Endometrial microvascular endothelial cells (primary cell): ENCODE measurements around the gene NFIX. TPM values are rescaled to one million over a fixed set of nuclear protein-coding genes. Genes with fewer than 3 reads are reported as not detected.

ENCODE experiments used
- in situ Hi-C: cut with HindIII; loops from 2 replicates; pipeline ENCODE4 v1.10.0; 2017; ENCODE audit warnings: low sequenced_read_pairs, low pct_unique_long_range_greater_than_20kb; ENCODE audit errors: inconsistent ontology term
- total RNA-seq: library from RNA; depleted of rRNA; stranded (reverse); fragments of >200 nt; gene quantifications from one replicate; pipeline ENCODE4 v1.2.3, GENCODE V29; 2015; ENCODE audit errors: inconsistent ontology term

The NFIX gene
- total RNA-seq, 1 donor from 2014 or later, result 7.9 TPM

- in situ Hi-C loops, result no loop called here
Measured at GRCh38 chr19:13093407-13094105, 98.3 kb downstream of the NFIX start.

- in situ Hi-C loops, result no loop called here
Measured at GRCh38 chr19:13094106-13094504, 98.8 kb downstream of the NFIX start.

- in situ Hi-C loops, result no loop called here
Measured at GRCh38 chr19:13094771-13095392, 99.6 kb downstream of the NFIX start.

DNA sequence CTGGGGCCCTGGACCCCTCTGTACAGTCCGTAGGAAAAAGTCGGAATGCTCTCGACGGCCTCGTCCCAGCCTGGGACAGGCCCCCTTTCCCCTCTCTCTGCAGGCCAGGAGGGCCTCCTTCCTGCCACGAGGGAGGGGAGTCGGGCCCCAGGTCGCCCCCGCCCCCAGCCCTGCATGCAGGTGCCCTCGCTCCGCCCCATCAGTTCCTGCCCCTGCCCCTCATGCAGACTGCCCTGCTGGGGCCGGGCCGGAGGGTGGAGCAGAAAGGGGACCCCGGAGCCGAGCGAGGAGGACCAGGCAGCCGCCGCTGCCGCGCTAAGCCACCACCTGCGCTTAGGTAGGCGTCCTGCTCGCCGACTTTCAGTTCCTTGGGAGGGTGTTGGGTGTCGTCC is 100.1 kb downstream of the NFIX start:
- in situ Hi-C loops, result no loop called here

- in situ Hi-C loops, result no loop called here
Measured at GRCh38 chr19:13095934-13096927, 101.0 kb downstream of the NFIX start.

DNA sequence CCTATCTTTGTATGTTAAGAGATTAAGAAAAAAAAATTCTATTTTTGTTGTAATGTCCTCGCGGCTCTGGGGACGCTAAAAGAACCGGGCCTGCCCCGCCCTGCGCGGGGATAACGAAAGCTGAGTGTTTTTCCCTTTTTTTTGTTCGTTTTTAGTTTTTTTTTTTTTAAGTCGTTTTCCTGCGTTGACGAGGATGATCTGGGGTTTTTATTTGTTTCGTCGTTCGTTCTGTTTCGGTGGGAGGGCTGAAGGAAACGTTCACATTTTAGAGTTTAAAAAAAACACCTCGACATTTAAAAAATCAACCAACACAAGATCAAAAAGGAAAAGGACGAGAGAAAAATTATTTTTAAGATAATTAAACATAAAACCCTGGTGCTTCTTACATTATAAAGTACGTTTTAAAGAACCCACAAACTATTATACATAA is 101.8 kb downstream of the NFIX start:
- in situ Hi-C loops, result no loop called here

- in situ Hi-C loops, result no loop called here
Measured at GRCh38 chr19:13097463-13098258, 102.4 kb downstream of the NFIX start.

DNA sequence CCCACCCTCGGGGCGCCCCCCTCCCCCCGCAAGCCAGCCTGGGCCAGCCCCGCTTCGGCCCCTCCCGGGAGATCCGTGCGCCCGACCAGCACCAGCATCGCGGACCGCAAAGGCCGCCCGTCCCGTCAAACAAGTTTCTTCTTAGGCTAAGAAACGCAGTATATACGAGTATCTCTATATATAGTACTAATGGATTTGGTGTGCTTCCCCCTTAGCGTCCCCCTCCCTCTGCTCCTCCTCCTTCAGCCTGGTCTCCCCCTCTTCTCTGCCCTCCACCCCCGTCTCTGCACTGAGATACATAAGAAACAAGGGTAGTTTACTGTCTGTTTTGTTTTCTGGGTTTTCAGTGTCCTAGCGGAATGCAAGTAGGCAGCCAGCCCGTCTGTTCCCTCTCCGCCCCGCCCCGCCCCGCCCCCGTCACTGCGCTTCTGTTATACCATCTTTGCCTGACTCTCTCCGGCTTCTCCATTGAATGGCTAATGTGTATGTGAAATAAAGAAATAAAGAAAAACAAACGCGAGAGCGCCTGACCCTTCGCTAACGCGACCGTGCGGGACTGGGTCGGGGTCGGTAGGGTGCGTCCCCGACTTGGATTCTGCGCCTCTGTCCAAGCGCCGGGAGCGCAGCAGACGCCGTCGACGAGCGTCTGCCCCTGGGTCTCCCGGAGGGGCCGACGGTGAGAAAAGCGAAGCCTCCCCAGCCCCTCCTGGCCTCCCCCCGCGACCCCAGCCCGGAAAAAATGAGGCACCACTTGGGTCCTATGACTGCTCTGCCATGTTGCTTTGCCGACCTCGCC is 103.2 kb downstream of the NFIX start:
- in situ Hi-C loops, result no loop called here

GRCh38 chr19:13099073-13099999 is 104.1 kb downstream of the NFIX start:
- in situ Hi-C loops, result no loop called here

DNA sequence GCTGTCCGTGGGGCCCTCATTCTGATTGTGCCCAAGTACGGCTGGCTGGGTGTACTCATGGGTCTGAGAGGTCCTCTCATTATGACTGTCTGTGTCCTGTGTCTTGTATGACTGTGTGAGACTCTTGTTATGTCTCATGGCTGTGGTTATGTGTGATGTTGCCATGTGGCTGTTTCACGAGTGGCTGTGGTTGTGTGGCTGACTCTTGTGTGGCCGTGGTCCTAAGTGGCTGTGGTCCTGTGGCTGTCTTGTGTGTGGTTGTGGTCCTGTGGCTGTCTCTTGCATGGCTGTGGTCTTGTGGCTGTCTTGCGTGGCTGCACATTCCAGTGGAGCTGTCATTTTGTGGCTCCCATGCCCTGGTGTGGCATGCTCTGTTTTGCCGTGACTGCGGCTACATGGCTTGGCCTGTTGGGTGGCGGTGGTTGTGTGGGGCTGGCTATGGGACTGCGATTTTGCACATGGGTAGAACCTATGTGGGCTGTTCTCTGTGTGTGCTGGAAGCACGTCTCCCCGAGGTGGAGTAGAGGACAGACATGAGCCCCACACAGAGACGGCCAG is 104.8 kb downstream of the NFIX start:
- in situ Hi-C loops, result no loop called here

DNA sequence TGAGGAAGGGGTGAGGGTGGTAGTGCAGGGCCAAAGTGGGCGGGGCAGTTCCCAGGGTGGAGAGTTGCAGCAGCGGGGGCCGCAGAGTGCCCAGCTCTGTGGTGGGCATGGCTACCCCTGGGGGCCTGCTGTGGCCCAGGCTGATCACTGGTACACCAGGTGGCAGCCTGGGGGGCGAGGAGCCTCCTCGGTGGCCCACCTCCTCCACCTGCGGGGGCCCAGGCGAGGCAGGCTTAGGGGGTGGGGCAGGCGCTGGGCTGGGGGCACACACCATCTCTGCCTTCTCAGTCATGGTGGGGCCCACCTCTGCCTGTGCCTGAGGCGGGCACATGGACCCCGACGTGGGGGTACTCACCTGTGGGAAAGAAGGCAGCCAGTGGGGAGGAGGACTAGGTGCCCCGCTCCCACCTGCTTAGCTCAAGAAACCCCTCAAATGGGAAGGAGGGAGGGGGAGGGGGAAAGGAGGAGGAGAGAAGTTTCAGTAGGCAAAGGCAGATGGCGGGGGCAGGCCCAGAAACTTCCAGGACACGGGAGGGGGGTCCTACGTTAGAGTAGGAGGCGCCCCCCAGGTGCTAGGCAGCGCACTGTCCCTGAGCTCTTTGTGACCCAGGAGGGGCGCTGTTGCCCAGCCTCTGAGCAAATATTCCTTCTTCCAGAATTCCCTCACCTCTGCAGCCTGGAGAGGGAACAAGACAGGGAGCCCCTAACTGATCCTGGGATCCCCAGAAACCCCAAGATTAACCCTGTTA is 105.7 kb downstream of the NFIX start:
- in situ Hi-C loops, result no loop called here

DNA sequence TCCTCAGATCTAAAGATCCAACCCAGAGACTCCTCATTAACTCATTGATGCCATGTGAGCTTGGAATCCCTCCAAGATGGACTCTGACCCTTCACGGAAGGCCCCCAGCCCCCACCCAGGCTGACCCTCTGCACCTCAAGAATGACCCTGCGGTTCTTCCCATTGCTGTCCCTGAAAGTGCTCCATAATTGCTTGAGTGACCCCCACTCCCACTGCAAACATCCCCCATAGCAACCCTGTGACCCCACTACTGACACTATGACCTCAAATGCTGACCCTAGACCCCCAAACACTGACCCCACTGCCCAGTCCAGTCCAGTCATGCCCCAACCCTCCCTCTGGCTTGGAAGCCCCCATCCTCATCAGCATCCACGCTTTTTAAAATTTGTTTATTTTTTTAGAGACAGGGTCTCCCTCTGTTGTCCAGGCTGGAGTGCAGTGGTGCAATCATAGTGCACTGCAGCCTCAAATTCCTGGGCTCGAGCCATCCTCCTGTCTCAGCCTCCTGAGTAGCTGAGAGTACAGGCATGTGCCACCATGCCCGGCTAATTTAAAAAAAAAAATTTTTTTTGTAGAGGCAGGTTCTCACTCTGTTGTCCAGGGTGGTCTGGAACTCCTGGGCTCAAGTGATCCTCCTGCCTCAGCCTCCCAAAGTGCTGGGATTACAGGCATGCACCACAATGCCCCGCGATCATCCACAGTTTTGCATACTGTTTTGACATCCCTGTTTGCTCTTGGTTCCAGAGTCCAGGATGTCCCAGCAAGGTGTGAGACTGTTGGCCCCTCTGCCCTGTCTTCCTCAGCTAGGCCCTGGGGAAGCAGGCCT is 106.5 kb downstream of the NFIX start:
- in situ Hi-C loops, result no loop called here

DNA sequence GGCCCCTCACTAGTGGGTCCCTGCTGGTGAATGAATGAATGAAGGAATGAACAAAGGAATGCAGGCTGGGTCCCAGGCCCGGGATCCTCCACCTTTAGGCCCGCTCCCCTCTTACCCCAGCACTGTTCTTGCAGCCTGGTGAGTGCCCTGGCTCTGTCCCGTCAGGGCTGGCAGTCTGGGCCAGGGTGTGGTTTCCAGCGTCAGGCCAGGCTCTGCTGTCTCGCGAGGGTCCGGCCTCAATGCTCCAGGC is 107.1 kb downstream of the NFIX start:
- in situ Hi-C loops, result no loop called here

DNA sequence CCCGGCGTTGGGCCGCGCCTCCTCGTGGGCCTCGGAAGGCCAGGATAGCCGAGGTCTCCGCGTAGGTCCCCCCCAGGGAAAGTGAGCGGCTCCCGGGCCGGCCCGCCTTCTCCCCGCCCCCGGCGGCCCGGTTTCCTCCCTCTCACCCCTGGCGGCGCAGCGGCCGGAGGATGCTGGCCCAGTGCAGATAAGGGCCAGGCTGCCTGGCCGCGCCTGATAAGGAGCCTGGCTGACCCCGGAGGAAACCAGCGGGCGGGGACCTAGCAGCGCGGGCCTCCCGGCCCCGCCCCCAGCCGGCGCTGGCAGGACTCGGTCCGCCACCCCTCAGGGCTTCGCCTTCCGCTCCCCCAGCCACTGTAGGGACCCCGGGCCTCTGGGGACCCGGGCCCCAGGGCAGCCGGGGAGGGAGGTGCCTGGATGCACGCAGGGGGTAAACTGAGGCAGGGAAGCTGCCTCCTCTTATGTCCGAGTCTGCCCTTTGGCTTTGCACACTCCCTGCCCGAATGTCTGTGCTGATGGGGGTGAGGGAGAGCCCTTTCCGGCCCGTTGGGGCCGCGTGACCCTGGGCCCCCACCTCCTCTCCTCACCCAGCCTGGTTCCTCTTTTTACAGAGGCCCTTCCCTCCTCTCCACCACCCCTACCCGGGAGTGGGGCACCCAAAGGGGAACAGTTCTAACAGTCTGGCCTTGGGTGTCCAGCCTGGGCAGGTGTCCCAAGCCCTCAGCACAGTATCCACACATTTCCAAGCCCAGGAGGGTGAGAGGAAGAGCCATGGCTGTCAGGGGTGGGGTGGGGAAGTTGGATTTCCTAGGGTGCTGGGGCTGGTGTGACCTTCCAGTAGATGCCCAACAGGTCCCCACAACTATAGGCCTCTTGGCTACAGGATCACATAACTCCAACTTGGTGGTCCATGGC is 107.6 kb downstream of the NFIX start, which contains the start of gene LYL1:
Gene LYL1, minus strand, starts transcription at position 193 of the 915 bp plus-strand sequence. CDS start 1,687 bp downstream, outside the sequence.
- in situ Hi-C loops, result no loop called here
